ENCODE data around the gene LRRC43. TPM values are rescaled to one million over a fixed set of nuclear protein-coding genes. Genes with fewer than 3 reads are reported as not detected.
A peak's percentile ranks its signal among the peaks of the same experiment; 100 is the strongest.

Gene LRRC43
- total and polyA plus RNA-seq, 10 of the 15 experiments (the other 5 are each of a cell fraction or from before 2014, with no cell fraction given) = 0.23 TPM; not detected in 9

- no peak for TF ChIP-seq CBX3 (IDR thresholded peaks at IDR 0.05; ENCODE audit: borderline replicate concordance, low read depth)
- TF ChIP-seq ASH2L (IDR thresholded peaks at IDR 0.05; ENCODE audit: borderline replicate concordance, low read depth) = no peak
- TF ChIP-seq CEBPZ (IDR thresholded peaks at IDR 0.05; ENCODE audit: low read depth, low read length) = no peak
- peak; percentile 40; the same call in 1 of the 2 replicates for TF ChIP-seq IRF3 (IDR thresholded peaks at IDR 0.05)
- TF ChIP-seq USF2 (IDR thresholded peaks at IDR 0.05; ENCODE audit: borderline replicate concordance, low read depth, low read length) = no peak
- no peak for TF ChIP-seq BCLAF1 (IDR thresholded peaks at IDR 0.05)
- no peak for TF ChIP-seq SUZ12 (IDR thresholded peaks at IDR 0.05; ENCODE audit: unreplicated experiment)
- no peak for TF ChIP-seq EZH2 (IDR thresholded peaks at IDR 0.05; ENCODE audit: borderline replicate concordance, control insufficient read depth, low read depth, low read length)
- no peak for TF ChIP-seq JUND (IDR thresholded peaks at IDR 0.05; ENCODE audit: low read depth, low read length)
- peak; percentile 92 for TF ChIP-seq NBN (IDR thresholded peaks at IDR 0.05)
- 0 out of 2 replicates have a peak, but pooled peaks have one; percentile 34 for TF ChIP-seq SMARCA5 (IDR thresholded peaks at IDR 0.05)
- TF ChIP-seq CBX5 (IDR thresholded peaks at IDR 0.05; ENCODE audit: low read depth) = no peak
- TF ChIP-seq SIX5 (IDR thresholded peaks at IDR 0.05; ENCODE audit: low read depth, low read length, severe bottlenecking) = peak; percentile 39
- peak; percentile 70 for TF ChIP-seq NR2C1 (IDR thresholded peaks at IDR 0.05)
- TF ChIP-seq KAT2A (conservative IDR thresholded peaks at IDR 0.05; ENCODE audit: control insufficient read depth, low read depth, low read length) = no peak
- TF ChIP-seq MLLT1 (IDR thresholded peaks at IDR 0.05) = 0 out of 2 replicates have a peak, but pooled peaks have one; percentile 36
- peak; percentile 99 for TF ChIP-seq HDGF (IDR thresholded peaks at IDR 0.05)
- peak; percentile 97 for TF ChIP-seq CREB1 (IDR thresholded peaks at IDR 0.05; ENCODE audit: low read depth)
- TF ChIP-seq SREBF1 (IDR thresholded peaks at IDR 0.05; ENCODE audit: low read length) = no peak
- TF ChIP-seq RB1 (IDR thresholded peaks at IDR 0.05; ENCODE audit: borderline replicate concordance) = peak; percentile 88; the same call in 1 of the 2 replicates
- 0 out of 2 replicates have a peak, but pooled peaks have one; percentile 49 for TF ChIP-seq DPF2 (IDR thresholded peaks at IDR 0.05)
Measured at GRCh38 chr12:122225683-122226365, 42.9 kb downstream of the LRRC43 start, which contains the start of gene DIABLO (continued).

All from GM12878 (cell line).